Frontal cortex (tissue), 4 donors: Measurements from ENCODE around the gene COPS7A. TPM values are rescaled to one million over a fixed set of nuclear protein-coding genes. Genes with fewer than 3 reads are reported as not detected.
A peak's percentile ranks its signal among the peaks of the same experiment; 100 is the strongest.

Experiments
- DNase-seq, 2 donors: peaks; one replicate each; pipeline ENCODE4 v3.0.0; 2012; ENCODE audit warnings: low spot score in 2 of 2
- FAIRE-seq: peaks from 2 replicates; lab custom pipeline; 2012; peaks lifted over from hg19 to GRCh38; lab: Jason Lieb, UNC
- total RNA-seq: library from RNA; depleted of rRNA; stranded (reverse); fragments of >200 nt; gene quantifications from one replicate; pipeline ENCODE4 v1.2.3, GENCODE V29; 2014
- donor health status: control.
- donor health status: control.
- donor health status: control.

COPS7A gene, protein sequence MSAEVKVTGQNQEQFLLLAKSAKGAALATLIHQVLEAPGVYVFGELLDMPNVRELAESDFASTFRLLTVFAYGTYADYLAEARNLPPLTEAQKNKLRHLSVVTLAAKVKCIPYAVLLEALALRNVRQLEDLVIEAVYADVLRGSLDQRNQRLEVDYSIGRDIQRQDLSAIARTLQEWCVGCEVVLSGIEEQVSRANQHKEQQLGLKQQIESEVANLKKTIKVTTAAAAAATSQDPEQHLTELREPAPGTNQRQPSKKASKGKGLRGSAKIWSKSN
- total RNA-seq: 24.5 TPM

DNA sequence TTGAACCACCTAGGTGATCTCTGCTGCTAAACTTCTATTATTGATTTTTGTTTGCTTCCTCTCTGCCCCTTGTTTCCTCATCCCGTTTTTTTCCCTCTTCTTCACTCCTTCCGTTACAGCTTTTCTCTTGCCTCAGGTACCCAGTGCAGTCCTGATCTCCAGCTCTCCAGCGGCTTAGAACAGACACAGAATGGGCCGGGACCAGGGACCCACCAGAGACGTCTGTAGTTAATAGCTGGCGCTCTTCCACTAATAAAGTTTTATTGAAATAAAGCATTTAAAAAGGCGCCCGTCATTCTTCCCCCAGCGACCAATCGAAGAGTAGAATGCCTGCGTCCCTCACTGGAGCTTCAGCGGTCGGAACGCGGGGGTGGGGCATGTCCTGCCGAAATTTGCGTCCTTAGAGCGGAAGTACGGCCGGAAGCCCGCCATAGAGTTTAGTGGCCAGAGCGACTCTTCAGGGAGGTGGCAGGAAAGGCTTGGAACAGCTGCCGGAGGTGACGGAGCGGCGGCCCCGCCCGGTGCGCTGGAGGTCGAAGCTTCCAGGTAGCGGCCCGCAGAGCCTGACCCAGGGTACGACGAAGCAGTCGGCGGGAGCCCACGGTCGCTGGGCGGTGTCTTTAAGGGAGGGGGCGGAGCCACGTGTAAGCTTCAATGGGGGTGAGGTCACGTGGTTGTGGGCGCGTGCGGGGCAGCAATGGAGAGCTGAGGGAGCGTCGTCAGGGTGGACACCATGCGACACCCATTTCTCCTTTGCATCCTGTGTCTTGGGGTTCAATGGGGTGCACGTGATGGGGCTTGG is at the start of gene COPS7A:
TSS of gene COPS7A (plus strand) at position 440 of the 802 bp plus-strand sequence. CDS start 611 bp downstream, outside the sequence.
- FAIRE-seq (peak; percentile 54), DNase-seq (peak; percentile 92 to 95)

DNA sequence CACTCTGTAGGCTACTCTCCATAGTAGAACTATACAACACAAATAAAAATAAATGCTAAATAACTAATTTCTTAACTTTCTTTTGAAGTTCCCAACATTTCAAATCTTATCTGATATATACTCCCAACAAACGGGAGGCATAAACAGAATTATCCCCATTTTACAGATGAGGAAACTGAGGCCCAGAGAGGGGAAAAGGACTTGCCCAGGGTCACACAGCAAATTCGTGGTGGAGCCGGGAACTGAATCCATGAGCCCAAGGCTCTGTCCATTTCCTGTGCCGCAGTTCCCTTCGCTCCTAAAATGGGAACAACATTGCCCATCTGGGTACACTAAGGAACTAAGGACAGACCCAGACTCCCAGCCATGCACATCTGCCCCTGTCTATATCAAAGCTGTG is 46.9 kb upstream of the COPS7A start:
- no peak for FAIRE-seq
- no peak for DNase-seq

DNA sequence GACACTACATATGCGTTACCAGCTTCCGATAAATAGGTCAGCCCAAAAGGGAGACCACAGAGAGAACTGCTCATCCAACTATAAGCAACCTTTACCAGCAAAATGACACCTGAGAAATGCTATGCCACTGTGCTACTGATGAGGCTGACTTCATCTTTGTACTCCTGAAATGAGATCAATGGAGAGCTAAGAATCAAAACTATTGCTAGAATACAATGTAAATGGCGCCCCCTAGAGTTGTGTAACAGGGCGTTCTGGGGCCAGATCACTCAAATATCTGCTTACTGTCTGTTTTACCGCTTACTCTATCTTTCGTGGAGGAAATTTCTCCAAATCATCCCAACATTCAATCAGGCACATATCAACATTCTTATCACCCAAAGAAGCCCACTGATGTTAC is 39.2 kb upstream of the COPS7A start:
- no peak for FAIRE-seq
- DNase-seq: no peak

DNA sequence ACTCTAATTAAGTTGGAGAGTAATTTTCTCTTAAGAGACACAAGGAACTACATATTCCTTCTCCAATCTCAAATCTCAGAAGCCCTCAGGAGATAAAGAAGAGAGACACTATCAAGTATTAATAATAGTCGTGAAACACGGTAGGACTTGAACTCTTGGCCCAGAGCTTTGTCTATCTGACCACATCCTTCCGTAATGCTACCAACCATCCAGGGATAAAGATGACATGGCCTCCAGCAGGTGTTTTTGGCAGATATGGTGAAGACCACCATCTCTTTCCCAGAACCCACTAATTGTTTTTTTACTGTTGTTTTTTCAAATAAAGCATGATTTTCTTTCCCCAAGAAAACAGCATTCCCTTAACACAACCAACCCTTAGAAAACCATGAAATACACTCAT is 38.0 kb upstream of the COPS7A start:
- FAIRE-seq (no peak), DNase-seq (no peak)

DNA sequence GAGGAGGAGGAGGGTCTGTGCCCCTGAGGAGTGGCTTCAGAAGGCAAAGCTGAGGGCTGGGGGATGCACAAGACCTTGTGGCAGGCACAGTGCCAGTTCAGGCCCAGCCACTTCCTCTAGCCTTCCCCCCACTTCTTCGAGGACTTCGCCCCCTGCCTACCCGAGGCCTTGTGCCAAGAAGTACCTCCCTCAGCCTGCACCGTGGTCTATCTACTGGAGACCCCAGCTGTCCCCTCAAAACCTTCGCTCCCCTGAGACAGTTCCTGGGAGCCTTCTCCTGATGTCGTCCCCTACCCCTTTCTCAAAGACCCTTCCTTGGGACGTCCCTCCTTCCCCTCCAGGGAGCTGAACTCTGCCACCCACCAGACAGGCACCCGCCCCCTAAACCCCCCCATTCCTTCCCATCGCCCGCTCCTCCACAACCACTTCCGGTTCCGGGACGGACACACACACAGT is 35.3 kb upstream of the COPS7A start:
- DNase-seq (peak; percentile 76 to 79), FAIRE-seq (no peak)

DNA sequence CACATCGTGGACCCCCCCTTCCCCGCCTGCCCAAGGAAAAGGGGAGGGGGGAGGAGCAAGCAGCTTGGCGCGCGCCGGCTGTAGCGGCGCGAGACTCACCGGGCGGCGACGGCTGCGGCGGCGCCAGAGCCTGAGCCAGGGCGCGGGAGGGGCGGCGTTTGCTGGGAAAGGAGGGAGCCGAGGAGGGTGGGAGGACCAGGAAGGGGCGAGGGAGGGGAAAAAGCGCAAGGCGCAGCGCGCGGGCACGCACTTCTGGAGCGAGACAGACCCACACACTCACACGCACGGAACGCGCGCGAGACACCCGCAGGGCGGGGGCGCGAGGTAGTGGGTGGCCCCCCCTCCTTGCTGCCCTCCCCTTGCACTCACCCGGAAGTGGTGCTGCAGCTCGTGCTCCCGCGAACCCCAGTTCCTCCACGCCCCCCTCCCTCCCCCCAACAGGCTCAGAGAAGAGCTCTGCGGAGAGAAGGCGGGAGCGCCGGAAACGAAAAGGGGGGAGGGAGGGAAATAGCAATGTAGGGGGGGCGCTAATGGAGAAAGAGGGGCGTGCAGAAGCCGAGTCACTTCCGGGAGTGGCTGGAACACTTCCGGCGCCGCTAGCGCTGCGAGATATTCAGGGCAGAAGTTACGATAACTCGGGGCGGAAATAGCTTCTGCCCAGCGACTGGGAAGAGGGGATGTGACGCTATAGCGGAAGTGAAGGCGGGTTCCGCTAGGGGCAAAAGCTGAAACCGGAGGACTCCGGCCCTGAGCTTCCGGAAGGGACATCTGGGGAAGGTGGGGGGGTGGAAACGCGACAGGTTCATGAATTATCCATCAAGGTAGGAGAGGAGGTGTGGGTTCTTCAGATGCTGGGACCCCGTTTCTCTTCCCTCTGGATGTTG is 34.6 kb upstream of the COPS7A start, which contains the start of gene ZNF384:
TSS of gene ZNF384 (minus strand) at position 377 of the 884 bp plus-strand sequence. CDS start 9,855 bp downstream, outside the sequence.
- DNase-seq: peak; percentile 97 to 98
- FAIRE-seq: peak; percentile 96

DNA sequence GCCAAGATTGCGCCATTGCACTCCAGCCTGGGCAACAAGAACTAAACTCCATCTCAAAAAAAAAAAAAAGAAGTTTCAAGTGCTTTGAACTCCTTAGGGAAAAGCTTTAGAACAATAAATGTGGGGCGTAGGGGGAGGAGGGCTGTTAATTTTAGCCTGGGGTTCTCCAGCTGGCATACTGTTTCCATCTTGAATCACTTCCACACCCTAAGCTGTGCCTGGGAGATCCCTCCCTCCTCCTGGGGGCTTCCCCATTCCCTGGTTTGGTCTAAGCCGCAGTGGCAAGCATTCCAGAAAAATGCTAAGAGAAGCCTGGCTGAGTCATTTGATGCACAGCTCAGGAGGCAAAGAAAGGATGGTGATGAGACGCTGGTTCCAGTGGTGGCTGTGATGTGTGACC is 32.4 kb upstream of the COPS7A start:
- DNase-seq: no peak
- FAIRE-seq: no peak

DNA sequence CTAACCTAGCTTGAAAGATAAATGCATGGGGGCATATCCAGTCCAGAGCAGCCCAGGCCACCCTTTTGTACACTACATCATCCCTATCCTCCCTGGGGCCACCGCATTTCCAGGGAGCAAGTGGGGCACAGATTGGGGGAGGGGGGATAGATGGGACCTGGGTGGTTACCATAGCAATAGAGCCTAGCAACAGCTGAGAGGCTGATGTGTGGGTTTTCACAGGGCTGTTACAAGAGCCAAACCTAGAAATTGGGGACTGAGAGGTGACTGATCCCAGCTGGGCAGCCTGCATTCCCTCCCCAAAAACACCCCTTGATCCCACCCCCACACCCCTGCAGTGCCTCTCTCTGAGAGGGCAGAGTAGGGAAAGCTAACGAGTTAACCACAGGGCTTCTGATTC is 31.0 kb upstream of the COPS7A start:
- FAIRE-seq (no peak), DNase-seq (no peak)

DNA sequence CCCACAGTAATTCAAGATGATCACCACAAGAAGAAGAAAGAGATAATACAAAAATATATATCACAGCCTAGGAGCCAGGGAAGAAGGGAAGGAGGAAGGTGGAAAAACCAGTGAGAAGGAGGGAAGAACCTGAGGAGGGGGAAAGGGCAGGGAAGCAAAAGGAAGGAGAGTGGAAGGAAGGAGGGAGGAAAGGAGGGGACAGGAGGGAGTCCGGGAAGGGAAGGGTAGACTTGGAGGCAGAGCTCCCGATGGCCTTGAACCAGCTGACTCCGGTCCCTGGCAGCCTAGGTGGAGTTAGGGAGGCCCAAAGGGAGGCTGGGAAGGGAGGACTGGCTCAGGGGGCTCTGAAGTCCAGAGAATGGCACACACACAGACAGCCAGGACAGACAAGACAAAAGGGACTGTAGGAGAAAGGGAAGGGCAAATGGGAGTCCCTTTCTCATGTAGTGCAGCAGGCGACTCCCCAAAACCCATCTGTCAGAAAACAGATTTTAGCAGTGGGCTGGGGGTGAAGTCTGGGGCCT is 30.0 kb upstream of the COPS7A start:
- DNase-seq (no peak), FAIRE-seq (no peak)

DNA sequence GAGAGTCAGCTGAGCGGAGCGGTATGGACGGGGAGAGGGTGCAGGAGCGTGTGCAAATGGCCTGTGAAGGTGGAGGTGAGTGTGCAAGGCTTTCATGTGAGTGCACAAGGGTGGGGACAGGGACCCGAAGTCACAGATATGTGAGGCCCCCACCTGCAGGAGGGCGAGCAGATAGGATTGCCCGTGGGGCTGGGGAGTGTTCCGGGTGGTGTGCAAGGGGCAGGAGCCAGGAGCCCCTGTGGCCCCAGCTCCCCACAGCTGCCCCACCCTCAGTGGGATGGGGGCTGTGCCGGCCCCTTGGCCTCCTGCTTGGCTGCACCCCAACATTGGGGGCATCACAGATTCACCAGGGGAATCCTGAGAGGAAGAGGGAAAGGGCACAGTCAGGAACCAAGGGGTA is 29.1 kb upstream of the COPS7A start:
- DNase-seq (no peak), FAIRE-seq (no peak)

DNA sequence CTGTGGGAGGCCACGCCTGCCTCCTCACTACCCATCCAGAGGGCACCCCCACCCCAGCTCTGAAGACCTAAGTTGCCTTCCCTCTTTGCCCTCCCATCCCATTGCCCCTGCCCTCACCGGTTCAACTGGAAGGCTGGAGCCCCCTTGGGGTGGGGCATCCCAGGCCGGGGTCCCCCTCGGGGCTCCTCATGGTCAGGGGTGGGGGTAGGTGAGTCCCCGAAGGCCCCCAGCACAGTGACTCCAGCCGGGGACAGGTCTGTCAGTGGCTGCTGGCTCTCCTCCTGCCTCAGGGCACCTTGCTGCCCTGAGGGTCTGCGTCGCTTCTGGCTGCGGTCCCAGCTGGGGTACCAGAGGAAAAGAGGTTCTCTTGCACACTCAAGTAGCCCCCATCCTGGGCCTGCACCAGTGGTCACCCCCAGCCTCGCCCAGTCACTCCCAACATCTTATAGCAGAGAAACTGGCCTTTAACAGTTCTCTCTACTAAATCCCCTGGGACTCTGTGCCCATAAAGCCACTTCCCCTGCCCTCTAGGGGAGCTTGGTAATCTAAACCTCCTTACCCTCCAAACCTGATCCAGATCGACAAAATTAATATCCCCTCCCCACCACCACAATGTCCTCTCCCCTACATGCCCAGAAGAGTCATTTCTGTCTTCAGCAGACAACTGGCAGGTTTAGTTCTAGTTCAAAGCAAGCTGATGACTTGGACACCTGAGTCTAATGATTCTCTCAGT is 28.4 kb upstream of the COPS7A start:
- DNase-seq: no peak
- FAIRE-seq: no peak

DNA sequence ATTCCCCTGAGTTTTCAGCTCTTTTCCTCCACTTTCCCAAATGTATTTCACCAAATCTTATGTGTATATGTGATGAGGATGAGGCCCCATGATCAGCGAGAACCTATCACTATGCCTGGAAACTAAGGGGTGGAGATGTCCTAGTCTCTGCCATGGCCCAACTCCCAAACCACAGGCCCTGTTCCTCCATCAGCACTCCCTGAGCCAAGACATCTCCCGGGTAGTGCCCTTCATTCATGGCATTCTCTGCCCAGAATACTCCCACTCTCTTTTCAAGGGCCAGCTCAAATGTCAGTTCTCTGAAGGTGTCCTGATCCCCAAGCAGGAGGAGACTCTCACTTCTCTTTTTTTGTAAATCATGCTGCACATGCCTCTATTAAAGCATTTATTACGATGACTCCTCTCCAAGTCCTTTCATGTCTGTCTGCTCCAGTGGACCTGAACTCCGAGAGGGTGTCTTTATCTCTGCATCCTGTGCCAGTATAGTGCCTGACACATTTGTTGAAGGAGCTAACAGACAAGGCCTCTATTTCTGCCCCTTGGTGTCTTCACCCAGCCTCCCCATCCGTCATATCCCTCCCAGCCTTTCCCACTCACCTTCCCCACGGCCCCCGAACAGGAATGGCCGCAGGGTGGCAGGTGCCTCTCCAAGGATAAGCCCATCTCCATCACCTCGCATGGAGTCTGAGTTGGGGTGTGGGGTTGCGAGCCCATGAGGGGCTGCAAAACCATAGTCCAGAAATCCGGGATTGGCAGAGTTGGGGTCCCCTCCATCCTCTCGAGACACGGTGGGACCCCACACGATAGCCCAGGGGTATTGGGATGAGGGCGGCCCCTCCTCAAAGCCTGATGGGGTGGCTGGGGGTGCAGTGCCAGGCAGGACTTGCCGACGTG is 26.9 kb upstream of the COPS7A start:
- FAIRE-seq (no peak), DNase-seq (no peak)

DNA sequence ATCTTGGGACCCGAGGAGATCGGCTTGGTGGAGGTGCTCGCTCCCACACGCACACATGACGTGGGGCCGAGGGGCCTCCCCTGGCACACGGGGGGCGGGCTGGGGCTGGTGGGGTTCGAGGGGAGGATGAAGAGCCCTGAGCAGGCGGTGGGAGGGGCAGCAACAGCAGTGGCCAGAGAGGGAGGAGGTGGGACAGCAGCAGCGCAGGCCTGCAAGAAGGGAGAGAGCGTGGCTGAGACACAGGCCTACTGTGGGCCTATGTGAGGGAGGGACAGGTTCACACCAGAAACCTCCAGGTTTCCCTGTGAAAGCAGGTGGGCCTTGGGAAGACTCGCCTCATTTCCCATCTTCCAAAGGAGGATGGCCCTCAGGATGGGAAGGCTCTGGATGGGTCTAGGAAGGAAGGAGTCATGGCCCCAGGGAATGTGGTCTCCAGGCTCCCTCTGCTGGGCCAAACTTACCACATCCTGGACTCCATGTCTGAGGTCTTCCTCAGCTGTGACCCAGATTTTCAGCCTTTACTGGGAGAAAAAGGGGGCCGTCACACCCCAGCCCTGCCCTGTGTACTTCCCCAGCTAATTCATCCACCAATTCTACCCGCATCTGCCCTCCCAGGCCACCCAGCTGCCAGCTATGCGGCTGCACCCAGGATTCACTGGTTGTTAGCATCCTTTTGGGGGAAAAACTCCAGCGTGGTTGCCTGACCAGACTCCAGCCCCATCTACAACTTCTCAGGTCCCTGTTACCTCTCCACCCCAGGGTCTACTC is 26.1 kb upstream of the COPS7A start:
- no peak for DNase-seq
- no peak for FAIRE-seq

DNA sequence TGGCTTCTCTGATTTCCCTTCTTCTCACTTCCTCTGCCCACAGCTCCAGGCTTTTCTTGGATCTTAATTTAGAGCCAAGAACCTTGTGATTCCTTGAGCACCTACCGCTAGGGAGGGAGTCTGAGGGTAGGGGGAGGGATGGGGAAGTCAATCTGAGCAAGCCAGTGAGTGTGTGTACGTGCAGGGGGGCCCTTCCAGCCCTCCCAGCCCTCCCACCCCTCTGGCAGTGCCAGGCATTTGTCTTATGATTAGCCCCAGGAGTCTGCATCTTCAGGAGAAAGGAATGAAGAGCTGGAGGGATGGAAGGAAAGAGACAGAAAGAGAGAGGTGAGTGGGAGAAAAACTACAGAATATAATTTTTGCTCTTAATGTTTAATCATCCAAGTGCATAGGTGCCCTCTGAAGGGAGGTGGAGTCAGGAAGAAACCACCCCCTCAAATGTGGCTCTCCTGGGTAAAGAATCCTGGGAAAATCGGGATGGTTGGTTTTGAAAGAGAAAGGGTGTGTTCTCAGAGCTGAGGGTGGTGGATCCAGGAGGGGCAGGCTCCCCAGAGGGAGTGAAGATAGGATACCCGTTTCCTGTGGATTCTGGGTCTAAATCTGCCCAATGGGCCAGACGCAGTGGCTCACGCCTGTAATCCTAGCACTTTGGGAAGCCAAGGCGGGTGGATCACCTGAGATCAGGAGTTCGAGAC is 25.3 kb upstream of the COPS7A start:
- FAIRE-seq (no peak), DNase-seq (no peak)

DNA sequence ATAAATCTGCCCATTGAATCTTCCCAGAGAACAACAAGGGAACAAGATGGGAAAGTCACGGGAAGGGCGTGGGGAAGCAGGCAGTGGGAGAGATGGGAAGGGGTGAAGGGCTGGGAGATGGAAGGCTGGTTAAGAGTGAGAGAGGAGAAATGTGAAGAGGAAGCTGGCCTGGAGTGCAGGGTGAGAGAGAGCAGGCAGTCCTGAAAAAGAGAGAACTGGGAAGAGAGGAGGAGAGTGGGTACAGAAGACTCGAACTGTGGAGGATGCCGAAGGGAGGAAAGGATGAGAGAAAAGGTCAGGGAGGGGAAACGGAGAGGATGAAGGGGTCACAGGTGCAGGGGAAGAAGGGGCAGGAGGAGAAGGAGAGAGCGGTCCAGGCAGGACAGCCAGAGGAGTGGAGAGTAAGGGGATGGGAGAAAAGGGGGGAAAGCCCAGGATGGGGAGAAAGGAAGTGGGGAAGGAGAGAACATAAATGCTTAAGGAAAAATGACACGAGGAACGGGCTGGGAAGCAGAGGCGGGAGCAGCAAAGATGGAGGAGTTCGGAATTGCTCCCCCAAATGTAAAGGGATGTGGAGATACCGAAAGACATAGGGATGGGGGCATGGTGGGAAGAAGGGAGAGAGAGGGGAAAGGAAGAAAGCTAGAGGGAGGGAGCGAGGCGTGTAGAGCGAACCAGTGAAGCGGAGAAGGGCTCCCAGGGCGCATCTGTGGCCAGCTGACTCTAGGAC is 24.4 kb upstream of the COPS7A start:
- no peak for DNase-seq
- FAIRE-seq: no peak

DNA sequence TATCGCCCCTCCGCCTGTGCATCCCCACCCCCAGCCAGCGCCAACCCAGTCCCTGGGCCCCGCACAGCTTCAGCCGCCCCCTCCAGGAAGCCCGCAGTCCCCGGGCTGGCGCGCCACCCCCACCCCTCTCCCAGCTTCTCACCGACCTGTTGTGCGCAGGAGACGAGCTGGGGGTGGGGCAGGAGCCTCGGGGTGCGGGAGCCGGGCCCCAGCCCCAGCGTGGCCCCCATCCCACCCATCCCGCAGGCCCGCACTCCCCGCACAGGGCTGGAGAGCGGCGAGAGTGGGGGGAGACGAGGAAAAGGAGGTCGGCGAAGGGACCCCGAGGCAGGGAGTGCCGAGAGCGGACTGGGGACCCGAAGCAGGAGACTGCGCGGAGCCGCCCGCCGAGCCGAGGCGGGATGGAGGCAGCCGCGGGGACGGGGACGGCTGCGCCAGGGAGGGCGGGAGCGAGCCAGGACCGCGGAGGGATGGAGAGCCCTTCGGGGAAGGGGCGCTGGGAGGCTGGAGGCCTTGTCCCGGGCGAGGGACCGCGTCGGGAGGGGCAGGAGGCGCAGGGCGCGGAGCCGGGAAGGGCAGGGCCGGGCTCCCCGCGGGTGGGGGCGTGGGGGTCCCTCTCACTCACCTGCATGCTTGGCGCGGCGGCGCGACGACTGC is 23.7 kb upstream of the COPS7A start:
- no peak for DNase-seq
- no peak for FAIRE-seq
